Suppressor macrophage (primary cell): ENCODE results near the gene AGAP3.

Source experiments
- DNase-seq, 4 experiments: peaks; one replicate each; pipeline ENCODE4 v3.0.0-alpha.2; 2020 to 2022

AGAP3 gene

DNA sequence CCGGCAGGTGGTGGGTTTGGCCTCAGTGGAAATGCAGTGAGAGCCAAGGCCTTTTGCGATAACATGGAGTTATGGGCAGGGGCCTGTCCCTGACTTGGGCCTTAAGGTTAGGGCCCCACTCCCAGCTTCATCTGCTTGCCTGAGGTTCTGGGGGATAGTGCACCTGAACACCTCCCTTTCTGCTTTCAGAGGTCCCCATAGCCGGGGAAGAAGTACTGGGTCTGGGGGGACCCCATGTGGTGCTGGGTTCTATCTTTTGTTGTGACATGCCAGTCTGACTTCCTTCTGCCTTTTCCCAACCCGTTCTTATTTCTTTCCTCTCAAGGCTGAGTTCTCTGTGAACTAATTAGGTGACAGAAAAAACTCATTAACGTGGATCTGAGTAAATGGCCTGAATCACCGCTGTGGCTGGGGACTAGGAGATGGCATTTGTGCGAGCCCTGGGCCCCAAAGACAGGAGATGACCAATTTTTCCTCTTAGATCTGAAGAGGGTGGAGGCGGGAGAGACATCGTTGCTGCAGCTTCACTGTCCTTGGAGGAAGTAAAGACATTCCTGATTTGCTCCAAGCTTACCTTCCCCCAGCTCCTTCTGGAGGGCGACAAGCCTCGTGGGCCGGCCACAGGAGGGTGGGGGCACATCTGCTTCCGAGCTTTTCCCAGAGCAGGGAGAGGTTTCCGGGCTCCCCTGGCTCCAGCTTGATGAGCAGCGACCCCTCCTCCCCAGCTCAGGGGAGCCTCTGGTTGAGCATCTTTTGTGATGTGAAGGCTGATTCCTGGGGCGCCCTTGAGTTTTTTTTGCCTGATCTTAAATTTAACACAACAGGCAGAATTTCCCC is 2.0 kb downstream of the AGAP3 start:
- no peak for DNase-seq

DNA sequence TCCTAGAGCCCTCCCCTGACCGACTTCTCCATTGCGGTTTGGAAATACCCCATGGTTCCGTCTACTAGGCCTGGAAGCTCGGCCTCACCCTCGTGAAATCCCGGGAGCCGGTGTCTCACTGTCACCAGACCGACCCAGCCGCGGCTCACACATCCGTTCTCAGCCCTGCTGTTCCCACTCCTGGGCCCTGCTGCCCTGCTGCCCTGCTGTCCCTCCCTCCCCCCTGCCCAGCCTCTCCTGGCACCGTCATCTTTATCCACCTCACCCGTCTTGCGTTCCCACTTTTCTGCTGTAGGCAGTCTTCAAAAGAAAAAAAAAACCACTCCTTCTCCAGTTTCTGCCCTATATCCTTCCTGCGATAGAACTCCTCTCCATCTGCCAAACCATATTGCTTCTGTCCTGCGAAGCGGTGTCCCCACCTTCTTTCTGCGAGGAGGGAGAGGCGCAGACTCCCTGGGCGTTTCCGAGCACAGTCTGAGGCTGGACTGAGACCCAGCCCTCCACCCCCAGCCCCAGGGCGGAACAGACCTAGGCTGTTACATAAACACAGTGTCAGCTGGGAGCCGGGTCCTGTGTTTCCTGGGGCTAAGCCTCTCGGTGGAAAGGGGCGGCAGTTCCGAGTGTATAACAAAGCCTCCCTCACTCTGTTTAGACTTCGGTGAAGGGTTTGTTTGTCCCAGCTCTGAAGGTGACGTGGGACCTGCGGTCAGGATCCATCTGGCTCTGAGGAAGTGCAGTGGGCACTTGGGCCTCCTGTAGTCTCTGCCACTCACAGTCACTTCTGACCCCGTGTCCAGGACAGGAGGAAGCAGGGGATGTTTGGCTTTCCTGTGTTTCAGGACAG is 2.8 kb downstream of the AGAP3 start:
- DNase-seq: peak; percentile 97 to 99 (median 98)

DNA sequence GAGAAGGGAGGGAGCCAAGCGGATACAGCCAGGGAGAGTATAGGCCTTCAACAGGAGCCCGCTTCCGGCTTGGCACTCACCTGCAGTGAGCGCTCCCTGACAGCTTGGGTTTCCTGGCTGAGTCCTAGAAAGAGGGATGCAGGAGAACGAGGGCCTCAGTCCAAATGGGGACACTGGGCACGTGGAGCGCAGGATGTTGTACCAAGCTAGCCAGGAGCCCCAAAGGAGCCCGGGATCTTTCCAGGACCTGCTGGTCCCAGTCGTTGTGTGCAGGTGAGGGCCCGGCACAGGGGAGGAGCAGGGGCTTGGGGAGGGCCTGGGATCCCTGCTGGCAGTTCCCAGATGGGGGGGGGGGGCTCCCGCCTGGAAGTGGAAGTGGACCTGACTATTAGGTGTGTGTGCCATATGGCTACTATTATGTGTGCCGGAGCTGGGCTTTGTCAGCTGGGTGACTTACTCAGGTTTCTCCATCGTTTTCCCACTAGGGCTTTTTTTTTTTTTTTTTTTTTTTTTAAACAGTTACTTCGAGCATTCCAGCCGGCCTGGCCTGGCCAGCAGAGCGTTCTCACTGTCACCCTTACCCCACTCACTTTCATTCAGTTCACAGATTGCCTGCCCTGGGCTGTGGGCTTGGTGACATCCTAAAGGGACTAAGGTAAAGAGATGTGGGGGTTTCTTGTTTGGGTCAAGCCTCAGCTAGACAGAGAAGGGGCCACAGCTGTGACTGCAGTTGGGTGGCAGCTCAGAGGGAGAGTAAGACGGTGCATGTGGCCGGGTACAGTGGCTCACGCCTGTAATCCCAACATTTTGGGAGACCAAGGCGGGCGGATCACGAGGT is 3.8 kb downstream of the AGAP3 start:
- DNase-seq: no peak

DNA sequence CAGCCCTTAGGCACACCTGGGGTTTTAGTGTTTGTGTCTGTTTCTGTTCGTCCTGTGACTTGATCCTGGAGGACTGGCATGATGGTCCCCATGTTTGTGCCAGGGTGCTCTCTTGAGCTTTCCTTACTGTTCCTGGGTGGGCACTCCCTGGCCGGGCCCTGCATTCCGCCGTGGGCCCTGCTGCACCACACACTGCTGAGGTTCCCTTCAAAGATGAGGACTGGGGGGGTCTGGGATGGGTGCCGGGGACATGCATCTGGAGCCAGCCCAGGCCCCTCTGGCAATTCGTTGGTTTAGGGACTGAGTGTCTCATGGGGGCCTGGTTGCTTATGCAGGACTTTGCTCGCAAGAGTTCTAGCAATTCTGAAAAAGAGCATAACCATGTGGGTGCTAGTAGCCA is 4.7 kb downstream of the AGAP3 start:
- DNase-seq: no peak

DNA sequence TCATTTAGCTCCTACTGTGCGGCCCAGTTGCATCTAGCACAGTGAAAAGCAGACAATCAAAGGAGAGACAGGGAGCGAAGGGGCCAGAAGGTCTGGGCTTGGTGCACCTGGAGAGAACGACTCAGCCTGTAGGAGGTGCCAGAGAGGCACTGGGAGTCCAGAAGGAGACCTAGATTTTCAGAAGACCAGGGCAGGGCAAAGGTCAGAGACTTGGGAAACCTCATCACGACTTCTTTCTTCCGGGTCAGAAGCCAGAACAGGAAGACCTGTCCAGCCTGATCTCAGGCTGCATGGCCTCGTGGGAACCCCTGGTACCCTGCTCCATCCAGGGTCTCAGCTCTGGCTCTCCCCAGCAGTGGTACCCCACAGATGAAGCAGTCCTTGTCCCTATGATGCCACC is 5.2 kb downstream of the AGAP3 start:
- peak; percentile 62 to 83 (median 79) for DNase-seq

DNA sequence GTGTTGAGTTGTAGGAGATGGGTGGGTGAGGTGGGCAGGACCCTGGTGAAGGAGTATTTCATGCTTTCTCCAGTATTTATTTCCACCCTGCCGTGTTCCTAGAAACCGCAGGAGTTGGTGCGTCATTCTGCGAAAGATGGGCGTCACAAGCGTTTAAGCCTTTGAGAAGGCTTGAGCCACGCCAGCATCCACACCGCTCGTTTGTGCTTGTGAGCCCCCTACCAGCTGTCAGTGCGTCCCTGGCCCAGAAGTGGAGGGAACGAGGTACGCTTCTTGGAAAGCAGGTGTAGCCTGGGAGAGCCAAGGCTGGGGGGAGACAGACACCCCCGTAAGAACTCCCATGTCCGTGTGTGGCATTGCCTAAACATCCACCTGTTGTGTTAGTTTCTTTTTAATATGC is 5.7 kb downstream of the AGAP3 start:
- no peak for DNase-seq

DNA sequence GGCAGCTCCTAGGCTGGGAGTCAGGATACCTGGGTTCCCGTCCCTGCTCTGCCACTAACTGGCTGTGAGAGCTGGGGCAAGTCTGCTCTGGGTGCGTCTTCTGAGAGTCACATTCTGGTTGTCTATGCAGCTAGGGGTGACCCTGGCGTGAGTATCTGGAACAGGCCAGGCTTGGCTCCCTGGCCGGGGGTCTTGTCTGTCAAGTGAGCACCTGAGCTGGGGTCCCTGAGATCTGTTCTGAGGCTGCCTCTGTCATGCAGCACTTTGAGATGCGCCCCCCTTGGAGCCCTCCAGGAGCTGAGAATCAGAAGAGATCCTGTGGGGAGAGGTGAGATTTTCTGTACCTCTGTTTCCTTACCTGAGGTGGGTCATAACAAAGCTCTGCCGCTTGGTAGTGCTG is 7.5 kb downstream of the AGAP3 start:
- no peak for DNase-seq

DNA sequence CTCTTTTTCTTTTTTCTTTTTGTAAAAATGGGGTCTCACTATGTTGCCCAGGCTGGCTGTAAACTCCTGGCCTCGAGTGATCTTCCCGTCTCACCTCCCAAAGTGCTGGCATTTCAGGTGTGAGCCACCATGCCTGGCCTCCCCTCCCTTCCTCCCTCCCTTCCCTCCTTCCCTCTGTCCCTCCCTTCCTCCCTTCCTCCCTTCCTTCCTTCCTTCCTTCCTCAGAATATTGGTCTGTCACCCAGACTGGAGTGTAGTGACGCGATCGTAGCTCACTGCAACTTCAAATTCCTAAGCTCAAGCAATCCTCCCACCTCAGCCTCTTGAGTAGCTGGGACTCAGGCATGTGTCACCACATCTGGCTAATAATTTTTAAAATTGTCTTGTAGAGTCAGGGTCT is 8.4 kb downstream of the AGAP3 start:
- no peak for DNase-seq

DNA sequence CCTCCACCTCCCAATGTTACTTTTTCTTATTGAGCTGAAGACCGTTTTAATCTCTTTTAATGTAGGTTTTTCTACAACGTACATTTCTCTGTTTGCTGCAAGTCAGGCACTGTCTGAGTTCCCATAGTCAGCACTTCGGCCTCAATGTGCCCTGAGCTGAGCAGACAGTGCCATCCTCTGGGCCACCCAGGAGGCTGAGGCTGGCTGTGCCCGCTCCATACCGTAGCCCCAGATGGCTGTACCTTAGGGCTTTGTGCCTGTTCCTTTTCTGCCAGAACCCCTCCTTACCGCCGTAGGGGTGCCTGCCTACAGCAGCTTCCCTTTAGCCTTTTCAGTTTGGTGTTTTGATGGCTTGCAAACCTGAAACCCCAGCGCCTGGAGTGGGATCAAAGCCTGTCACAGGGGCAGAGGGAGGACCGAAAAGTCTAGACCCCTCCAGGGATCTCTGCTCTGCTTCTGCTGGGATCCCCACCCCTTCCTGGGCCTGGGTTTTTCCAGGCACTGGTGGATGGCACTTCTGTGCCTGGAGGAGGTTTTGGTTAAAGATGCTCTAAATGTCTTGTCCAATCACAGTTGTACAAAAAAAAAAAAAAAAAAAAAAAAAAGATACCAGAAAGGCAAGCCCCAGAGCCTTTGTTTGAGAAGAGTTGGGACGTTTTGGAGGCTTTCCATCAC is 9.0 kb downstream of the AGAP3 start:
- no peak for DNase-seq

DNA sequence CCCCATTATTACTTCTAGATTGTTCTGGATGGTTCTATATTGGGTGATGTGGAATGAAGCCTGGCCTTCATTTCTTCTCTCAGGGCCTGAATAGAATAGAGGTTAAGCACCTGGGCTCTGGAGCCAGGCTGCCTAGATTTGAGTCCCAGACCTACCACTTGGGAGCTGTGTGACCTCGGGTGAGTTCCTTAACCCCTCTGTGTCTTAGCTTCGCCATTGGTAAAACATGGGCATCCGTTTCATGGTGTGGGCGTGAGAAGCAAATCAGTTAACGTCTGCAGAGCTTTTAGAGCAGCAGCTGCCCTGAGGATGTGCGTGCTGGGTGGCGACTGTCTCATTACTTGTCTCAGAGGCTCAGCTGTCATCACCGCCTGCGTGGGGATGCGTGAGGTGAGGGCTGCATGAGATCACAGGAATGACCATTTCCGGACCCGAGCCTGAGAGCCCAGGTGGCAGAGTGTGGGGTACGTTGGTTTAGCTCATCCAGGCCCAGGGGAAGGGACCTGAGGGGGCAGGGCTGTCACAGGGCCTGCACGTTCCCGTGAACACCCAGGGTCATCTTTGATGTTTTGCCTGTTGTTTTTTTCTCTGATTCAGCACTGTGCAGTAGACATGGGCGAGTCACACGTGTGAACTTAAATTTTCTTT is 9.7 kb downstream of the AGAP3 start:
- no peak for DNase-seq

DNA sequence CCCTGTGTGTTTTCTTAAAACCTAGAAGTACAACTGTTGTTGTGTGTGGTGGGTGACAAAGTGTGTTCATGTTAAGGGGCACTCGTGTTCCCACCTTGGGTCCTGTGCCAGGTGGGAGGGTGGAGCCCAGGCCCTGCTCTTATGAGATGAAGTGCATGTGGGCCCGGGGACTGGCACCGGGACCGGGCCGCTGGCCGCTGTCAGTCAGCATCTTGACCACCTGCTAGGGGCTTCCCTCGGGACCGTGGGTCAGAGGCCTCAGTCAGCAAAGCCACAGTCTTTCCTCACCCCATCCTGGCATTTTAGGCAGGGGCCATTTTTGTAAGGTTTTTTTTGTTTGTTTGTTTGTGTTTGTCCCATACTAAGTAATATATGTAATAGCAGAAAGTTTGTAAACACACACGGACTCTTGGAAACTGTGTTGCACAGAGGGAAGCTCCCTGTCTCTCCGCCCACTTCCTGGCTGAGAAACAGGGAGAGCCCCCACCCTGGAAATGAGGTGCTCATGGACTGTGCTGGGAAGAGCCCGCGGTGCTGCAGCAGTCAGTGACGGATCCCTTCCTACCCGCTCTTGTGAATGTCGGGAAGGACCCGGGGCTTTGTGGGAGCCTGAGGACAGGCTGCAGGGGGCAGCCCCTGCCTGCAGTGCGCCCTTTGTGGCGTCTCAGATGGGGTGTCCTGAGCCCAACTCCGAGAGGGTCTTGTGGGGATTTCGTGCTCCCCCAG is 13.4 kb downstream of the AGAP3 start:
- DNase-seq: no peak

DNA sequence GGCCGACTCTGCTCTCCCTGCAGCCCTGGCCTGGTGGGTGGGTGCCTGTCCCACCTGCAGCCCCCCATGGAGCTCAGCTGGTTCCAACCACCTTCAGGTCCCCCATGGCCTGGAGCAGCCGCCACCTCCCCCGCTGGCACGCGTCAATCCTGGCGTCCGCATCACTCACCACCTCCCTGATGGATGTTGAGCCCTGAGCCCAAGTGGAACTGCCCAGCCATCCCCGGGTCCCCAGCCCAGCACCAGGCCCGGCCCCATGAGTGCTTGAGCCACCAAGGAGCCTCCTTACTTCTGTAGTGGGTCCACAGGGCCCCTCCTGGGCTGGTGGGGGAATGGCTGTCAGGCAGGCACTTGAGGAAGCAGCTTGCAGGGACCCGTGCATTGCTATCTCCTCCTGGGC is 14.6 kb downstream of the AGAP3 start:
- DNase-seq: no peak

DNA sequence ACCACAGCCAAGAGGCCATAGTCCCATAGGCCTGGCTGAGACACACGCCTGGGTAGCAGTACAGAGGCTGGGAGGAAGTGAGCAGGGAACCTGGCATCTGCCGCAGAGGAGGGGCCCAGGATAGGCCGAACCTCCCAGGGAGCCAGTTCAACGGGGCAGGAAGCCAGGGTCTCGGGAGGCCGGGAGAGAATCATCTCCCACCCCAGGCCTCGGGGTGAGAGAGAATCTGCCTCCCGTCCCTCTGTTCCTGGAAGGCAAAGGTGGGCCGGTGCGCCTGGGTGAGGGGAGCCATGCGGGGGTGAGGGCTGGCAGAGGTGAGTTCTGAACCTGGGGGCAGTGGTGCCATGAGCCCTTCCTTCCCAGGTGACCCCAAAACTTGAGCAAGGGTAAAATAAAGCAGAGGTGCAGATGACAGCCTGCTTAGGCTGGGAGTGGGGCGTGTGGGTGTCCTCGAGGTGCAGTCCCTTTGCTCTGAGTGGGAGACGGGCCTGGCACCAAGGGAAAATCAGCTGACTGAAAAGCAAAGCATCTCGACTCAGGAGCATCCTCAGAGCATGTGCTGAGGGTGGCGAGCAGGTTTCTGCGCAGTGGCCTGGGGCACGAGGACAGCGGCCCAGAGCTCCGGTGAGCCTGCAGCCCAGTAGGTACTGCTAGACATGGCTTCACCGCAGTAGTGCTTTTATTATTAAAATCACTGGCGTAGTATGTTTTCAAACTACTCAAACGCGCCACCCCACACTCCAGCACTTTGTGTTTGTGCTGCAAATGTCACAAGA is 15.5 kb downstream of the AGAP3 start:
- peak in 1 of 4 experiments; percentile 28 for DNase-seq

DNA sequence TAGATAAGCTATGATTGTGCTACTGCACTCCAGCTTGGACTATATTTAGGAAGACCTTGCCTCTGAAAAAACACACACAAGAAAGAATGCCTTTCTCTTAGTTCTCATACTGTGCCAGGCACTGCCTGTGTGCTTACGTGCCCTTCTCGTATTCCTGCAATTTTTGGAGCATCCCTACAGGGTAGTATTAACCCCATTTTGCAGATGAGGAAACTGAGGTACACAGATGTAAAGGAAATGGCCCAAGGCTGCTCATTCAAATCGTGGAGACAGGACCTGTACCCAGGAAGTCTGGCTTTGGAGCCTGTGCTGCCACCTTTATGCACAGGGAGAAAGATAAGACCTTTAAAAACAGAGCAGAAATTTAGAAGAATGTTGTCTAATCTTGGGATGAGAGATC is 16.7 kb downstream of the AGAP3 start:
- no peak for DNase-seq

DNA sequence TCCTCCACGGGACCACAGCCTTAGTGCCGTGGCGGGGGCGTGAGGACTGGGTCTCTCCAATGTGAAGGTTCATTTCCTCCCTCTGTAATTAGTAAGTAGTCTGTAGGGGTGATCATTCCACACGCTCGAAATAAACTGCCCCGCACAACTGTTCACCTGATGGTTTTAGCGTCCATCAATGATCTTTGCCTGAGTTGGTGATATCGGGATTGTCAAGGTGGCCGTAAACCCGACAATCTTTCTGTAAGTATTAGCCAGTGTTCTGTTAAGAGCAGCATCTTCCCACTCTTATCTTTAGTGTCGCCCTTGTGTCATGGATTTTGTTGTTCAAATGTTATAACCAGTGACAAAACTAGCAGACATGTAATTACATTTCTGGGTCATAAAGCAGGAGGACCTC is 17.7 kb downstream of the AGAP3 start:
- no peak for DNase-seq

DNA sequence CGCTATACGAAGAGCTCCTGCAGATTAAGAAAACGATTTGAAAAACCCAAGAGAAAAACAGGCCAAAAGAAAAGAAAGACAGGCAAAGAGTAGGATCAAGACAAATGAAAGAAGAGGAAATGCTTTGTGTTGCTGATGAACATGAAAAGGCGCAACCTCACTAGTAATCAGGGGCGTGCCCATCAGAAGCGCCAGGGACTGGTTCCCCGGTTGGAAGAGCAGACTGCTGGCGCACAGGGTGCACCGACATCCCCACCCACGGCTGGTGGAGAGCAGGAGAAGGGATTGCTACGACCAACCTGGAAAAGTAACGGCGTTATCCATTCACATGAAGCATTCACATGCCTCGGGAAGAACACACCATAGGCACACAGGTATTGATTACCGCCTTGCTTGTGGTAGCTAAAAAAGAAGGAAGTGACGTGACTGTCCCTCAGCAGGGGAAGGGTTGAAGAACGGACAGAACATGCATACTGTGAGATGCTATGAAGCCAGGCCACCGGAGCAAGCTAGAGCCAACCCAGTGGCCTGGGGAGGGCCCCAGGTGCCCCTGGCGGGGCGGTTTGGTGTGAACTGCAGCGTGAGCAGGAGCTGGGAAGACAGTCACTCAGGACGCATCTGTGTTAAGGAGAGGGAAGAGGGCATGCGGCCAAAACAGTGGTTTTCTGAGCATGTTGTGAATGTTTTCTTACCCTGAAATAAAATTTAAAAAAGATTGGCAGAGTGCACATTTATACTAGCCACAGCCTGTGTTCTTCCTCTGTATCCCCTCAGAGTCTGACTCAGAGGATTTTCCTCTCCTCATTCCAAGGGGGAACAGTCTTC is 18.3 kb downstream of the AGAP3 start:
- DNase-seq: no peak

DNA sequence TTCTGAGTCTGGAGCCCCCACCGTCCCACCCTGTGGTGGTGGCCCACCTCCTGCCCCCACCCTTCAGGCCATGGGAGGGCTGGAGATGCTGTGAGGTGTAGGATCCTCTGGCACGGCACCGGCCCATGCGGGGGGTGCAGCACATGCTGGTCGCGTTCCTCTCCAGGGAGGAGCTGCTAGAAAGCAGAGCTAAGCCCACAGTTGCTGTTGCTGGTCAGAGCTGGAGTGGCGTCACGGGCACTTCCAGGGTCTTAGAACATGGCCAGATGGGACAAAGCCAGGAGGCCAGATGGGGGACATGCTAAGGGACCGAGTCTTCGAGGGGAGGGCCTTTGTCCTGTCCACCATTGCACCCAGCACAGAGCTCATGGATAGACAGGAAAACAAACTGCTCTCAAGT is 21.6 kb downstream of the AGAP3 start:
- no peak for DNase-seq

DNA sequence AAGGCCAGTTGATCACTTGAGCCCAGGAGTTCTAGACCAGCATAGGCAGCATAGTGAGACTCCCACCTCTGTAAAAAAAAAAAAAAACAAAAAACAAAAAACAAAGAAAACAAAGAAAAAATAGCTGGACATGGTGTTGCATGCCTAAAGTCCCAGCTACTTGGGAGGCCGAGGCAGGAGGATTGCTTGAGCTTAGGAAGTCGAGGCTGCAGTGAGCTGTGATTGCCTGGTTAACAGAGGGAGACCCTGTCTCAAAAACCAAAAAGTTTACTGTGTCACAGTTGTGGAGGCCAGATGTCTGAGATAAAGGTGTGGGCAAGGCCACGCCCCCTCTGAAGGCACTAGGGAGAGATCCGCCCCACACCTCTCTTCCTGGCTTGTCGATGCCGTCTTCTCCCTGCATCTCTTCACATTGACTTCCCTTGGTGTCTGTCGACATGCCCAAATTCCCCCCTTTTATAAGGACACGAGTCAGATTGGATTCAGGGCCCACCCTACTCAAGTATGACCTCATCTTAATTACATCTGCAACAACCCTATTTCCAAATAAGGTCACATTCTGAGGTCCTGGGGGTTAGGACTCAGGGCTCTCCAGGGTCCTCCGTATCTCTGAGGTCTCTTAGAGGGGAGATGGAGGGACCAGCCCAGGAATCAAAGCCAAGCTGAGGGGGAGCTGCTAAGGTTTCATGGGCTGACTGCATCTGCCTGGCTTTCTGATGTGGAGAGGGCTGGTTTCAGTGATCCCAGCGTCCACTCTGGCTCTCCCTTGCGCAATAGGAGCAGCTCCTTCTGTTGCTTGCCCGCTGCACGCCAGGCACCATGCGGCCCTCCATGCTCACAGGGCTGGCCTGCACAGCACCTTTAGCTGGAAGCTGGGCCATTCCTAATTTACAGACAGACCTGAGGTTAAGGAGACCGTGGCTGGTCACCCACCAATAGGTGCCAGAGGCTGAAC is 23.1 kb downstream of the AGAP3 start:
- peak in 3 of 4 experiments; percentile 21 to 49 (median 24) for DNase-seq
